22Rv1 (cell line): Measurements from ENCODE around the gene MRPL19.

Experiments
- H3K27ac ChIP-seq: fragments of 450-650 bp; 2 replicates; pipeline ENCODE4 v1.5.1; 2017
- CTCF ChIP-seq: fragments of 450-650 bp; IDR thresholded peaks from 2 replicates; pipeline ENCODE4 v1.5.1; 2017; ENCODE audit warnings: mild to moderate bottlenecking
- ZFX ChIP-seq: fragments of 450-650 bp; IDR thresholded peaks from 2 replicates; pipeline ENCODE4 v1.6.1; 2017; ENCODE audit warnings: antibody characterized with exemption, borderline replicate concordance

Gene MRPL19

DNA sequence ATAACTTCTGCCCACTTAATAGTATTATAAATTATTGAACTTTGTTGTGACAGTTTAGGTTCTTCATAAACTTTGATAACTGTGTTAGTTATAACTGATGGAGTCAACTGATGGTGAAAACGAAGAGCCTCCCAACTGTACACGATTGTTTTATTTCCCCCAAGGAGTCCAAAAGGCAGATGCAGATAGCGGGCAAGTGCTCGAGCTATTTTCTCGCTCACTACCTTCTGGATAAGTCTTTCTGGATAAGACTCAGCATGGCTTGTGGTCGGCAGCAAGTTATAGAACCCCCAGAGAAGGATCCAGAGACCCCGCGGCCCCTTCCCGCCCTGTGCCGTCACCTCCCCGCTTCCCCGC is 63.6 kb downstream of the MRPL19 start:
- H3K27ac ChIP-seq = peak overlapping the region; percentile 92
- no peak for TF ChIP-seq CTCF
- TF ChIP-seq ZFX = no peak

- no peak for TF ChIP-seq ZFX
- peak; percentile 71 for TF ChIP-seq CTCF
- H3K27ac ChIP-seq = peak within 1 kb of the TSS; percentile 92
Observed at GRCh38 chr2:75710577-75711253, 64.1 kb downstream of the MRPL19 start, which contains the start of gene GCFC2. GCFC2 (minus strand) TSS chr2:75710915; CDS start chr2:75710855, 60 bp downstream.

- H3K27ac ChIP-seq = peak overlapping the region; percentile 92
Observed at GRCh38 chr2:75711590-75711989, 65.0 kb downstream of the MRPL19 start.

DNA sequence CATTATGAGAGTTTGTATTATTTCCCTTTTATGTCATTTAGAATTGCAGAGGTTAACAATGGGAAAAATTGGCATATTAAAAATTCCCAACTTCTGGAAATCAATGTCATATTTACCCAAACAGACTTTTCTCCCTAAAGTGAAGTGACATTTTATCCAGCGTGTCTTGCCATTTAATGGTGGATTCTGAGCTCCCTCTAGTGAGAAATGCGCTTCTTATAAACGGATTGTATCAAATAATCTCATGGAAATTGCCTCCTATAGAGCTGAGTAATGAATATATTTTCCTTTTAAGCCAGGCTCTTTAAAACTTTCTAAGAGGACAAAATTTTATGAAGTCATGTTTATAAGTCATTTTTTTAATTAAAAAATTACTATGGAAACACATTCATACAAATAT is 69.8 kb downstream of the MRPL19 start:
- H3K27ac ChIP-seq = no peak overlapping the region
- TF ChIP-seq CTCF (no peak), ZFX (no peak)

DNA sequence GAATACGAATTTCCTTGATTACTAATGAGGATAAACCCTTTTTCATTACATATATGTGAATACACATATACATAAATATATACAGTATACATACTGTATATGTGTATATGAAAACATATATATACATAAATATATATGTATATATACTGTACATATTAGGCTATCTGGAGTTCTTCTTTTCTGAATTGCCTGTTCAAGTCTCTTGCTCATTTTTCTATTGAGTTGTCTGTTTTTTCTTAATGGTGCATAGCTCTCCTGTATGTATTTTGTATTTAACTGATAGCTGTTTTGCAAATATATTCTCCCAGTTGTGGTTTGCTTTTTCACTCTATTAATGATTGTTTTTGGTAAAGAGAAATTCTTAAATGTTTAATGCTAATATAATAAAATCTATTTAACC is 73.0 kb downstream of the MRPL19 start:
- H3K27ac ChIP-seq = no peak overlapping the region
- TF ChIP-seq ZFX (no peak), CTCF (no peak)

GRCh38 chr2:75720525-75720924 is 73.9 kb downstream of the MRPL19 start:
- TF ChIP-seq CTCF (no peak), ZFX (no peak)
- H3K27ac ChIP-seq = no peak overlapping the region

GRCh38 chr2:75722687-75723086 is 76.1 kb downstream of the MRPL19 start:
- TF ChIP-seq ZFX = no peak
- no peak for TF ChIP-seq CTCF
- no peak overlapping the region for H3K27ac ChIP-seq
